ENCODE results near the gene LANCL3. TPM values are rescaled to one million over a fixed set of nuclear protein-coding genes. Genes with fewer than 3 reads are reported as not detected.

Gene LANCL3
- polyA plus RNA-seq, 3 donors = 0.11 to 0.22 (median 0.16) TPM

- DNase-seq (ENCODE audit: low read depth in 3 of 3, low spot score in 2 of 3) = no peak
Measured at GRCh38 chrX:37678574-37678973, 107.1 kb downstream of the LANCL3 start.

DNA sequence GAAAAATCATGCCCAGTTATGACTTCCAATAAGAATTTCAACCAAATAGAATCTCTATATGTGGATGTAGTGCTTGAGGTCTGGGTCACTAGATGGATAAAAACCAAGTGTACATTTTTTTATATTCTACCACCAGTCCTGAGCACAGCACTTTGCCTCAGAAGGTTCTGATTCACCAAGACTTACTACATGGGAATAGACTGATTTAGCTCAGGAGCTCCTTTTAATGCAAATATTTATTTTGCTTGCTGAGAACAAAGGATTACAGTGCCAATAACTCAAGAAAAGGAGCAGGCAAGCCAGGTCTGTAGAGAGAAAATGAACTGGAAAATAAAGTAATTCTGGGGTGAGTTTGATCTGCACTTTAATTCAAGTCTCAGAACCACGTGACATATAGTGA lies 107.8 kb downstream of the LANCL3 start:
- DNase-seq (ENCODE audit: low read depth in 3 of 3, low spot score in 2 of 3) = no peak

GRCh38 chrX:37679888-37680287 lies 108.4 kb downstream of the LANCL3 start:
- DNase-seq (ENCODE audit: low read depth in 3 of 3, low spot score in 2 of 3) = no peak

GRCh38 chrX:37684426-37684825 lies 113.0 kb downstream of the LANCL3 start:
- DNase-seq (ENCODE audit: low read depth in 3 of 3, low spot score in 2 of 3) = no peak

DNA sequence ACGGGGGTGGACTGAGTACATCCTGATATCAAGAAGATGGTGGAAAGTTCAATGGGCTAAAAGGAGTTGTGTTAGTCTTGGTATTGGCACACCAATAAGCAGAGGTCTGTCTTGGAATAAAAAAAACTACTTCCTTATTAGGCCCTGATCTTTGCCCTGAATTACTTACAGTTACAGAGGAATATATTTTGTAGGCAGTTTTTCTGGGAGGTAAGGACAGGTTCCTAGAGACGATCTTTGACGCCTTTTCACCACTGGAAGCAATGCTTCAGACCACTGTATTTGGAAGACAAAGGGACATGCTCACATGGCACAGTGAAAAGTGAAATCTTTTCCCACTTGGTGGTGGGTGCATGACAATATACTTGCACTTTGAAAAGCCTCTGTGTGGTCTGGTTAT lies 113.5 kb downstream of the LANCL3 start:
- DNase-seq (ENCODE audit: low read depth in 3 of 3, low spot score in 2 of 3) = no peak

GRCh38 chrX:37685381-37686359 lies 114.2 kb downstream of the LANCL3 start, which contains the start of gene XK:
Gene XK, plus strand, starts transcription at chrX:37685791. Its CDS starts 171 bp downstream, at chrX:37685962.
- DNase-seq (ENCODE audit: low read depth in 3 of 3, low spot score in 2 of 3) = no peak

DNA sequence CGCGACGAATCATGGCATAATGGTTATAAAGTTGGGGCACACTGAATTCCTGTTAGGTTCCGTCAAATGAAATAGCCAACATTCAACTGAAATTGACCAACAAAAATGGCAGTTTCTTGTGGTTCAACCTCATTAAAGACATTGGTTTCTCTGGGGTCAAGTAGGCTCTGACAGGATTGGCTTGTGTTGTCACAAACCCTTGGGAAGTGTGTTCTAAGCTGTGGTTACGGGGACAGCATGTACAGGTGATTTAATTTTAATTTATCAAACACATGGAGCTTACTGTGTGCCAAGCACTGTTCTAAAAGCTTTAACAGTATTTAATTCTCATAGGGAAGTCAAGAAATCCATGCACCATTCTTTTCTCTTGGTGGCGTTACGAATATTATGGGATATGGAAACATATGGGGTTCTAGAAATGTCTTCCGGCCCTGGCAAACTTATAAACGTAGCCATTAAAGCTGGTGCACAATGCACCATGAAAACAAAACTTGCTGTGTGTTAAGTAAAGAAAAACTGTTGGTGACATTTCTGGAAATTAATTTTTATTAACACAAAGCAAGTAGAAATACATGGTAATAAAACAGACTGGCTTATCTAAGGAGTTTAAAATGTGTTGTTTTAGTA lies 115.0 kb downstream of the LANCL3 start:
- DNase-seq (ENCODE audit: low read depth in 3 of 3, low spot score in 2 of 3) = no peak

DNA sequence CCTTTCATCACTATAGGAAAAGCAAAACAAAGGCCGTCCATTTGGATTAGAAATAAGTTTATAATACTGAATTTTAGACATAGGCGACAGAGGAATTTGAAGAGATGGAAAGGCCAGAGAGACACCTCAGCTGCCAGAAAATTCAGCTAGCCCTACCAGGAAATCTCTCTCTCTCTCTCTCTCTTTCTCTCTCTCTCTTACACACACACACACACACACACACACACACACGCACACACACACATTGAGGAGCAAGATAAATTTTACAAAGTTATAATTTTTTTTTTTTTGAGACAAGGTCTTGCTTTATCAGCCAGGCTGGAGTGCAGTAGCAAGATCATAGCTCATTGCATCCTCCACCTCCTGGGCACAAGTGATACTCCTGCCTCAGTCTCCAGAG lies 115.5 kb downstream of the LANCL3 start:
- no peak for DNase-seq (ENCODE audit: low read depth in 3 of 3, low spot score in 2 of 3)

GRCh38 chrX:37690119-37690518 lies 118.7 kb downstream of the LANCL3 start:
- DNase-seq (ENCODE audit: low read depth in 3 of 3, low spot score in 2 of 3) = no peak

DNA sequence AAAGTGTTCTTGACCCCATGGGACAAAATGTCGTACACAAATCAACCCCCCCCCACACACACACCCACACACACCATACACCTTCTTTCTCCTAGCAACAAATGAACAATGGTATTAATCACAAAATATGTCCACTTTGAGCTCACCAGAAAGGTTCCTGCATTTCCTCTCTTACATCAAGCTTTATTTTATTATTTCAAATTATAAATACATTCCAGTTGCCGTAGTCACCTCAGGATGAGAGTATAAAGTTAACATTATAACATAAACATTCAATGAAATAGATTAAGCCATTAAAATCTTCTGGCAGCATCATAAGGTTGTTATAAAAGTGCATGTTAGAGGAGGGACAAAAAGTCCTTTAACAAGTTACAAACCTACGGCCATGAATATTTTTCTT lies 121.5 kb downstream of the LANCL3 start:
- DNase-seq (ENCODE audit: low read depth in 3 of 3, low spot score in 2 of 3) = no peak

GRCh38 chrX:37697169-37697760 lies 125.8 kb downstream of the LANCL3 start:
- no peak for DNase-seq (ENCODE audit: low read depth in 3 of 3, low spot score in 2 of 3)

DNA sequence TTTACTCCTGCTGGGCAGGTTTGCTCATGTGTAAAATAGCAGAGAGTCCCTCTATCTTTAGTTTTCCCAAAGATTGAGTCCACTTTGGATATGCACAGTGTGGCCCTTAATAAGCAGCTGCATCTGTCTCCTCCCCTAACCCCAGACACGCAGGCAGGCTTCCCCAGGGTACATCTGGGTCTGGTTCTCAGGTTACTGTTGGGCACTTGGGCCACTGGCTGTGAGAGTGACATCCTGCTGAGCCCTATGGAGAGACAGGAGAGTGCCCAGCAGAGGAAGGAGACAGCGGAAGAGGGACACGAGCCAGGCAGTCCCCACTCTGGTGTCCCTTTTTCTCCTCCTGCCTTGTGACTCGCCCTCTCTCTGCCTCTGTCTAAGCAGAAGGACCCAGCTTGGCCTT lies 130.1 kb downstream of the LANCL3 start:
- no peak for DNase-seq (ENCODE audit: low read depth in 3 of 3, low spot score in 2 of 3)

DNA sequence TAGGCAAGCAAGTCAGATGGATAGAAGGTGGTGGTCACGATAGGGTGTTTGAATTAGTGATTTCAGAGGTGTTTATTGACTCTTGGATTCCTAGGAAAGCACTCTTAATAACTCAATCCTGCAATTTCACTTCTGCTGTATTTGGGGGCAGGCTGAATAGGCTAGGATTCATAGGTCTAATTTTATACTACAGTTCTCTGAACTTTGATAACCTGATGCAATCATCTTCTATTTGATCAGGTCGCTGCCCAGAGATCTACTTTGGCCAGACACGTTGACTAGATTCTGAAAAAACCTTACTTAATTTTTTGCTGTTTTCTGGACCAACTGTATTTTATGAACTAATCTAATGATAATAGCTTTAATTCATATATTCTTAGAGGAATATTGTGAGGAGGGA lies 140.5 kb downstream of the LANCL3 start:
- no peak for DNase-seq (ENCODE audit: low read depth in 3 of 3, low spot score in 2 of 3)

- no peak for DNase-seq (ENCODE audit: low read depth in 3 of 3, low spot score in 2 of 3)
Measured at GRCh38 chrX:37712458-37712857, 141.0 kb downstream of the LANCL3 start.

GRCh38 chrX:37714479-37714878 lies 143.0 kb downstream of the LANCL3 start:
- DNase-seq (ENCODE audit: low read depth in 3 of 3, low spot score in 2 of 3) = no peak

DNA sequence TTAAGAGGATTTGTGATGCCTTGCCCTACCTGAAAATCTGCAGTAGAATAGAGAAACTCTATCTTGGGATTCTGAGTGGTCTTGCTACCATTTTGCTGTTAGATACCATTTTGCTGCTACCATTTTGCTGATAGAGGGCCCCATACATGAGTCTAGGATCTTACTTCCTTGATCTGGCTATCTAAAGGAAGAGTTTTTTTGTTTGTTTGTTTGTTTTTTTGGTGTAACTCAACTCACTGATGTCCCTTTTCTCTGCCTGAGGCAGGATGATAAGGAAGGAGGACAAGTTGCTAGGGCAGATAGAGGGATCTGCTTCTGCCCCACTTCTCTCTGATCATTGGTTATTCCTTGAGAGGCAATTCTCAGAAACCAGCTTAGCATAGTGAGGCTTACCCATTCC lies 145.1 kb downstream of the LANCL3 start:
- DNase-seq (ENCODE audit: low read depth in 3 of 3, low spot score in 2 of 3) = no peak

DNA sequence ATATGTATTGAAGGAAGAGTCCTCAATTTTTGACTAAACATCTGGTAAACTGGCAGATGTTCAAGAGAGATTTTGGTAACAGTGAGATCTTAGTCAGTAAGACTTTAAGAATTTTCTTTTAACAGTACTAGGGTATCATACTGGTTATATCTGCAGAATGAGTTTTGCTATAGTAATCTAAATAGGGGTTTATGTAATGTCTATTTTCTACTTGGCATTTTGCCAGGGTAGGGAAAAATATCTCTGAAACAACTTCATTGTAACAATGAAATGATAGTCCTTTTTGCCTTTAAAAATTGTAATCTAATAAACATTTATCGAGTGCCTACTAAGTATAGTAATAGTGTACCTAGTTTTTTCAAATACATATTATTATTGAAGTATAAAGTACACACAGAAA lies 146.2 kb downstream of the LANCL3 start:
- no peak for DNase-seq (ENCODE audit: low read depth in 3 of 3, low spot score in 2 of 3)

GRCh38 chrX:37722595-37722994 lies 151.1 kb downstream of the LANCL3 start:
- DNase-seq (ENCODE audit: low read depth in 3 of 3, low spot score in 2 of 3) = no peak

GRCh38 chrX:37726346-37726745 lies 154.9 kb downstream of the LANCL3 start:
- no peak for DNase-seq (ENCODE audit: low read depth in 3 of 3, low spot score in 2 of 3)

All from right renal cortex interstitium (tissue), 3 donors.